ENCODE measurements around the gene SLX4IP. TPM values are rescaled to one million over a fixed set of nuclear protein-coding genes. Genes with fewer than 3 reads are reported as not detected.

SLX4IP gene
- total and polyA plus RNA-seq, 2 donors (not counting 1 experiment from before 2014, with no cell fraction given): 1.9 to 8.1 TPM

DNA sequence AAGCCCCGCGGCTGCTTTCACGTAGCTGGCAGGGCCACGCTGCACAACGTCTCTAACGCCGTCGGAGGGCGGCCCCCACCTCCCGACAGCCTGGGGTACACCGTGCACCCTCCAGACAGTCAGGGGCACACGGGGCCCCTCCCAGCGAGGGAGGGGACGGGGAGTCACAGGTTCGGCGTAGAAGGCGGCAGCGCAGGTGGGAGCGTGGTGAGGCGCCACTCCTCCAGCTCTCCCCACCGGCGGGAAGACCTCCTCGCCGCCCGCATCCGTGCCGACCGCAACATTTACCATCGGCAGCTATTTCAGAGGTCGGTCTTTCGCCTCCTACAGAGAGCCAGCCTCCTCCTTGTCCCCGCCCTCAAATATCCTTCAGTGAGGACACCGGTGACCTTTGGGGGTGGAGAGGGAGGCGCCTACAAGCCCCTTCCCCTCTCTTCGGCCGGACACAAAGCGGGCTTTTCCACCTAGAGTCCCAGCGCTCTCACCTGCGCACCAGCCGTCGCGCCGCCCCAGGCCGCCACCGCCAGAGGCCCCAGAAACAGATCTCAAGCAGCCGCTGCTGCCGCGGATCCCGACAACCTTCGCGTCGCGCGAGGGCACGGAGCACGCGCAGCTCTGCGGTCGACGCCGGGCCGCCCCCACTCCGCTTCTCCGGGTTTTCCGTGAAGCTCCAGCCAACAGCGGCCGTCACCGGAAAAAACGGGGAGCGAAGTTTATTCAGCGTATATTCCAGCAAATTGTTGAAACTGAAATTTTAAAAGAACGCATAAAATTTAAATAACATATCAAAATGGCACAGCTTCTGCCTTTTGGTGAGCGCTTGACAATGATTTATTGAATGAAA is 1.3 kb upstream of the SLX4IP start, which contains the start of gene MKKS:
Gene MKKS, minus strand, starts transcription at position 600 of the 844 bp plus-strand sequence. CDS start 20,708 bp downstream, outside the sequence.
- Histone ChIP-seq H4K20me1 (ENCODE audit: control insufficient read depth, extremely low read depth, insufficient read depth, low read length) (no peaks in the 10 kb centered on the region), H3K9me3 (ENCODE audit: control insufficient read depth, insufficient read depth, low read depth, low read length) (no peaks in the 10 kb centered on the region), H3K4me3 (replicated peaks in 1 of 4; ENCODE audit: control extremely low read depth in 1 of 4, insufficient read depth in 1 of 4, low read depth in 3 of 4, low read length in 4 of 4) (peak within 1 kb of the TSS; percentile 86 to 97 (median 94)), H3K27me3 (ENCODE audit: control insufficient read depth, insufficient read depth, low read length) (no peaks in the 10 kb centered on the region), H3K4me2 (ENCODE audit: extremely low read depth, insufficient read depth, low read length) (peak within 1 kb of the TSS; percentile 97), H3K27ac (ENCODE audit: insufficient read depth, low read length) (peak within 1 kb of the TSS; percentile 78), H3K36me3 (ENCODE audit: control insufficient read depth, insufficient read depth, low read length) (no peaks in the 10 kb centered on the region), H3K79me2 (ENCODE audit: control insufficient read depth, insufficient read depth, low read length) (peaks cover 45% of the 10 kb centered on the region), H2AFZ (ENCODE audit: low read length) (peak within 1 kb of the TSS; percentile 97), H3K9ac (ENCODE audit: insufficient read depth, low read length) (peak within 1 kb of the TSS; percentile 77), H3K4me1 (ENCODE audit: control insufficient read depth, extremely low read depth, insufficient read depth, low read length) (peaks cover 2% of the 10 kb centered on the region)
- peak; percentile 94 for DNase-seq (ENCODE audit: low read depth in 2 of 2)
- no peak for TF ChIP-seq EZH2 (IDR thresholded peaks at IDR 0.05; ENCODE audit: low read length, missing control alignments)
- TF ChIP-seq, protein P1, sequence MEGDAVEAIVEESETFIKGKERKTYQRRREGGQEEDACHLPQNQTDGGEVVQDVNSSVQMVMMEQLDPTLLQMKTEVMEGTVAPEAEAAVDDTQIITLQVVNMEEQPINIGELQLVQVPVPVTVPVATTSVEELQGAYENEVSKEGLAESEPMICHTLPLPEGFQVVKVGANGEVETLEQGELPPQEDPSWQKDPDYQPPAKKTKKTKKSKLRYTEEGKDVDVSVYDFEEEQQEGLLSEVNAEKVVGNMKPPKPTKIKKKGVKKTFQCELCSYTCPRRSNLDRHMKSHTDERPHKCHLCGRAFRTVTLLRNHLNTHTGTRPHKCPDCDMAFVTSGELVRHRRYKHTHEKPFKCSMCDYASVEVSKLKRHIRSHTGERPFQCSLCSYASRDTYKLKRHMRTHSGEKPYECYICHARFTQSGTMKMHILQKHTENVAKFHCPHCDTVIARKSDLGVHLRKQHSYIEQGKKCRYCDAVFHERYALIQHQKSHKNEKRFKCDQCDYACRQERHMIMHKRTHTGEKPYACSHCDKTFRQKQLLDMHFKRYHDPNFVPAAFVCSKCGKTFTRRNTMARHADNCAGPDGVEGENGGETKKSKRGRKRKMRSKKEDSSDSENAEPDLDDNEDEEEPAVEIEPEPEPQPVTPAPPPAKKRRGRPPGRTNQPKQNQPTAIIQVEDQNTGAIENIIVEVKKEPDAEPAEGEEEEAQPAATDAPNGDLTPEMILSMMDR (conservative IDR thresholded peaks at IDR 0.05 in 1 of 2, IDR thresholded peaks at IDR 0.05 in 1 of 2; ENCODE audit: low read depth in 1 of 2, low read length in 2 of 2): no peak

DNA sequence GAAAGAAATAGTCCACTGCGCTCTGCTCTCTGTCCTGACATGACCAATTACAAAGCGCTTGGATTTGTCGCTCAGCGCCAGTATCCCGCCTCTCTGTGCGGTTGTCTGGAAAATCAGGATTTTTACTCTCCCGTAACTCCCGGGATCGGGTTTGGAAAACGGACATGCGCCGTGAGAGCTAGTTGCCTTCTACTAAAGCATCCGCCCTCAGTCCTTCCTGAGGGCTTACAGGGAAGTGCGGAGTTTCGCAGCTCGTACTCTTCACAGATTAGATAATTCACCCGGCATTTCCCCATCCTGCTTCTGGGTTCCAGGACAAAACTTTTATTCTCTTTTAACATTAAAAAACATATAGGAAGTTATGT is 656 bp upstream of the SLX4IP start:
- peak overlapping the region; percentile 83 for H2AFZ ChIP-seq (ENCODE audit: low read length)
- peaks cover 40% of the 10 kb centered on the region for H3K79me2 ChIP-seq (ENCODE audit: control insufficient read depth, insufficient read depth, low read length)
- H3K9me3 ChIP-seq (ENCODE audit: control insufficient read depth, insufficient read depth, low read depth, low read length): no peaks in the 10 kb centered on the region

More for the DNA sequence above, 656 bp upstream of the SLX4IP start:
- Histone ChIP-seq H3K4me1 (ENCODE audit: control insufficient read depth, extremely low read depth, insufficient read depth, low read length) (peaks cover 2% of the 10 kb centered on the region), H3K4me3 (replicated peaks in 1 of 4; ENCODE audit: control extremely low read depth in 1 of 4, insufficient read depth in 1 of 4, low read depth in 3 of 4, low read length in 4 of 4) (peak overlapping the region; percentile 86 to 97 (median 94)), H3K4me2 (ENCODE audit: extremely low read depth, insufficient read depth, low read length) (peak overlapping the region; percentile 97), H3K9ac (ENCODE audit: insufficient read depth, low read length) (peak overlapping the region; percentile 77), H3K36me3 (ENCODE audit: control insufficient read depth, insufficient read depth, low read length) (no peaks in the 10 kb centered on the region), H3K27ac (ENCODE audit: insufficient read depth, low read length) (peak overlapping the region; percentile 78), H3K27me3 (ENCODE audit: control insufficient read depth, insufficient read depth, low read length) (no peaks in the 10 kb centered on the region), H4K20me1 (ENCODE audit: control insufficient read depth, extremely low read depth, insufficient read depth, low read length) (no peaks in the 10 kb centered on the region)
- TF ChIP-seq, protein P1 (conservative IDR thresholded peaks at IDR 0.05 in 1 of 2, IDR thresholded peaks at IDR 0.05 in 1 of 2; ENCODE audit: low read depth in 1 of 2, low read length in 2 of 2): no peak
- no peak for TF ChIP-seq EZH2 (IDR thresholded peaks at IDR 0.05; ENCODE audit: low read length, missing control alignments)
- DNase-seq (ENCODE audit: low read depth in 2 of 2): peak; percentile 99 to 100
